Breast epithelium (tissue), 4 donors: Measurements from ENCODE around the gene CORO1C. TPM values are rescaled to one million over a fixed set of nuclear protein-coding genes. Genes with fewer than 3 reads are reported as not detected.

Experiments used
- DNase-seq, 2 donors: peaks; one replicate each; pipeline ENCODE4 v3.0.0-alpha.2; 2019; ENCODE audit warnings: low spot score in 2 of 2
- H3K27ac ChIP-seq, 2 donors: fragments of 200-600 bp; sonication (generic) in 1 of 2; one replicate each; pipeline ENCODE4 v1.5.1; 2016 to 2019; ENCODE audit warnings: mild to moderate bottlenecking in 1 of 2
- H3K27me3 ChIP-seq, 2 donors: fragments of 200-600 bp; sonication (generic) in 1 of 2; one replicate each; pipeline versions ENCODE4 v1.5.1 to v1.6.0; 2017 to 2019; ENCODE audit warnings: control low read depth in 1 of 2, mild to moderate bottlenecking in 1 of 2
- H3K36me3 ChIP-seq: fragments of 200-600 bp; one replicate; pipeline ENCODE4 v1.5.1; 2019
- H3K4me1 ChIP-seq, 2 donors: fragments of 200-600 bp; sonication (generic); one replicate each; pipeline ENCODE4 v1.5.1; 2016 to 2019; ENCODE audit warnings: control low read depth in 1 of 2
- H3K4me3 ChIP-seq, 3 donors: fragments of 200-600 bp; sonication (generic); 1 replicate in 2 of 3; 2 replicates in 1 of 3; pipeline ENCODE4 v1.5.1; 2016 to 2019; ENCODE audit warnings: mild to moderate bottlenecking in 3 of 3, moderate library complexity in 2 of 3
- H3K9me3 ChIP-seq, 2 donors: fragments of 200-600 bp; sonication (generic) in 1 of 2; one replicate each; pipeline ENCODE4 v1.5.1; 2016 to 2019; ENCODE audit warnings: control low read depth in 1 of 2
- POLR2A ChIP-seq: fragments of 450-650 bp; IDR thresholded peaks from one replicate; pipeline ENCODE4 v1.6.1; 2016; ENCODE audit warnings: antibody characterized with exemption, mild to moderate bottlenecking, moderate library complexity
- POLR2AphosphoS5 ChIP-seq, 3 donors: sonication (generic); formaldehyde crosslinking; IDR thresholded peaks; one replicate each; pipeline ENCODE4 v1.6.1; 2017; ENCODE audit warnings: antibody characterized with exemption in 3 of 3
- intact Hi-C: fragments of 100-400 bp; cut with DNase I; formaldehyde crosslinking; loops from one replicate; pipeline ENCODE4 v1.15.1; 2023; ENCODE audit warnings: low total_unique reads
- total RNA-seq, 3 donors: library from RNA; depleted of rRNA; stranded (reverse); fragments of >200 nt; gene quantifications; one replicate each; pipeline ENCODE4 v1.1.0, GENCODE V29; 2016
- TF ChIP-seq, protein P1 (sequence below), 3 donors: fragments of 450-650 bp; IDR thresholded peaks; one replicate each; pipeline ENCODE4 v1.5.1; 2016 to 2017; ENCODE audit warnings: antibody characterized with exemption in 3 of 3, mild to moderate bottlenecking in 3 of 3, moderate library complexity in 3 of 3

CORO1C gene
- total RNA-seq, 3 donors from 2014 or later = 121 to 155 (median 149) TPM

DNA sequence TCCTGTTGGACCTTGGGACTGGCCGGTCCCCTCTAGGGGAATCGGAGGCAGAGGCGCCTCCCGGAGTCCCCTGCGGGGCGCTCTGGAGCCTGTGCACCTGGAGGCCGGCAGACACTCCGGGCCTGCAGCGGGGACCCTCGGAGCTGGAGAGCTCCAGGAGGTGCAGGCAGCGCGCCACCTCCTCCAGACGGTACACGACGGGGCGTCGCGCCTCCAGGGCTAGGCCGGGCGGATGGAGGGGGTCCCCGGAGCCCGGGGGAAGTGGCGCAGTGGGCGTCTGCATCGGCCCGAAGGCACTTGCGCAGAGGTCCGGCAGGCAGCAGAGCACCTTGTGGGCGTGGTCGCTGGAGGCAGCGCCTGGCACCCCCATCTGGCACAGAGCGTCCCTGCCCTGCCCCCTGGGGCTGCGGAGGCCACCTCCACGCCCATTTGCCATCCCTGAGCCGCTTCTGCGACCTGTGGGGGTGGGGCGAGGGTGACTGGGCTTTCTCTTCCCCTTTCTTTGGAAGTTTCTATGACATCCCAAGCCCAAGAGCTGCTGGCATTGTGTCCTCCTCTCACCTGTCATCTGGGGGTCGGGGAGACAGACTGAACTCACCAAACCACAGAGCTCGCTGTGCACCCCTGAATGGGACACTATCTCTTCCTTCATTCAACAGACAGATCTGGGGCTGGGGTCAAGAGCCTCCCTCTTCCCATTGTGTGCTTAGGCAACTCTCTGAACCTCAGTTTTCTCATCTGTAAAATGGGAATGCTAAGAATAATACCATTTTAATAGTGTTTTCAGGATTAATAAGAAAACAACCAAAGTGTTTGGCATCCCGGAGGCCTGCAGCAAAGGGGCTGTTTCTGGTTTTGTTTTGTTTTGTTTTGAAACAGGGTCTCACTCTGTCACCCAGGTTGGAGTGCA lies 37.5 kb upstream of the CORO1C start:
- Histone ChIP-seq H3K4me3 (peak overlapping the region in 2 of 3 donors; percentile 33 to 34), H3K4me1 (peaks cover 0 to 12% of the 10 kb centered on the region in 2 donors), H3K9me3 (no peaks in the 10 kb centered on the region), H3K27ac (no peak overlapping the region), H3K36me3 (no peaks in the 10 kb centered on the region), H3K27me3 (no peaks in the 10 kb centered on the region)
- intact Hi-C loops = no loop called here
- no peak for TF ChIP-seq POLR2A
- TF ChIP-seq, protein P1, sequence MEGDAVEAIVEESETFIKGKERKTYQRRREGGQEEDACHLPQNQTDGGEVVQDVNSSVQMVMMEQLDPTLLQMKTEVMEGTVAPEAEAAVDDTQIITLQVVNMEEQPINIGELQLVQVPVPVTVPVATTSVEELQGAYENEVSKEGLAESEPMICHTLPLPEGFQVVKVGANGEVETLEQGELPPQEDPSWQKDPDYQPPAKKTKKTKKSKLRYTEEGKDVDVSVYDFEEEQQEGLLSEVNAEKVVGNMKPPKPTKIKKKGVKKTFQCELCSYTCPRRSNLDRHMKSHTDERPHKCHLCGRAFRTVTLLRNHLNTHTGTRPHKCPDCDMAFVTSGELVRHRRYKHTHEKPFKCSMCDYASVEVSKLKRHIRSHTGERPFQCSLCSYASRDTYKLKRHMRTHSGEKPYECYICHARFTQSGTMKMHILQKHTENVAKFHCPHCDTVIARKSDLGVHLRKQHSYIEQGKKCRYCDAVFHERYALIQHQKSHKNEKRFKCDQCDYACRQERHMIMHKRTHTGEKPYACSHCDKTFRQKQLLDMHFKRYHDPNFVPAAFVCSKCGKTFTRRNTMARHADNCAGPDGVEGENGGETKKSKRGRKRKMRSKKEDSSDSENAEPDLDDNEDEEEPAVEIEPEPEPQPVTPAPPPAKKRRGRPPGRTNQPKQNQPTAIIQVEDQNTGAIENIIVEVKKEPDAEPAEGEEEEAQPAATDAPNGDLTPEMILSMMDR (IDR thresholded peaks at IDR 0.05) = no peak
- no peak for TF ChIP-seq POLR2AphosphoS5 (IDR thresholded peaks at IDR 0.05)
- no peak for DNase-seq

DNA sequence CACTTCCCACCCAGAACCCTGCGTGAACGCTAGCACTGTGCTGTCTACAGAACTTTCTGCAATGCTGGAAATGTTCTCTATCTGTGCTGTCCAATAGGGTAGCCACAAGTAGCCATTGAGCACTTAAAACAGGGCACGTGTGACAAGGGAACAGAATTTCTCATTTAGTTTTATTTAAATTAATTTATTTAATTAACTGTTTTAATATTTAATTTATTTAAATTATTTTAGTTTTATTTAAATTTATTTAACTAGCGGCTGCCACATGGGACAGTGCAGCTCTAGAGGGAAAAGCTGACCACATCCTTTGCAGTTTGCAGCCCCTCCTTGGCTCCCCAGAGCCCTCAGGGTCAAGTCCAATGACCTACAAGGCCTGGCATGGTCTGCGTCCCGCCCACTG lies 35.0 kb upstream of the CORO1C start:
- intact Hi-C loops = no loop called here
- DNase-seq = no peak
- TF ChIP-seq POLR2AphosphoS5 (IDR thresholded peaks at IDR 0.05) (no peak), POLR2A (no peak)
- TF ChIP-seq, protein P1 (IDR thresholded peaks at IDR 0.05) = no peak
- H3K9me3 ChIP-seq = no peaks in the 10 kb centered on the region
- no peaks in the 10 kb centered on the region for H3K27me3 ChIP-seq
- no peak overlapping the region for H3K27ac ChIP-seq
- peaks cover 0 to 4% of the 10 kb centered on the region in 2 donors for H3K4me1 ChIP-seq
- no peaks in the 10 kb centered on the region for H3K36me3 ChIP-seq
- H3K4me3 ChIP-seq = no peak overlapping the region

DNA sequence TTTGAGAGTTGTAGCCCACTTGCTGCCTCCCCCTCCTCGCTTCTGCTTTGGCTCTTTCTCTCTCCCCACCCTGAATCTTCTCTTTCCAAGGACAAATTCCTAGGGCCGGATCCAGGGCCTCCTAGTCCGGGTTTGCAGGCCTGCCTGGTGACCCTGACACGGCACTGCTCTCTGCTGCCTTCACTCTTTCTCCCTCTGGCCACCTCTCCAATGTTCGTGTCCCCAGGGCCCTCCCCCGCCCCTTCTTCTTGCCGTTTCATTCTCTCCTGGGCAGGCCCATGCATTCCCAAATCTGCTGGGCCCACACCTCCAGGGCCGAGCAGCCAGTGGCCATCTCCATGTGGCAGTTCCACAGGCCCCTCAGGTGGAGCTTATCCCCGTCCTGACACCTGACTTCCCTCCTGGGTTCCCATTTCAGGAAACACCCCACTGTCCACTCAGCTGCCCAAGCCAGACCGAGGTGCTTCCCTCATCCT lies 34.0 kb upstream of the CORO1C start:
- DNase-seq = no peak
- Histone ChIP-seq H3K36me3 (no peaks in the 10 kb centered on the region), H3K4me1 (peaks cover 0 to 4% of the 10 kb centered on the region in 2 donors), H3K27me3 (no peaks in the 10 kb centered on the region), H3K27ac (no peak overlapping the region), H3K9me3 (no peaks in the 10 kb centered on the region), H3K4me3 (no peak overlapping the region)
- TF ChIP-seq POLR2A = no peak
- TF ChIP-seq POLR2AphosphoS5 (IDR thresholded peaks at IDR 0.05) = no peak
- TF ChIP-seq, protein P1 (IDR thresholded peaks at IDR 0.05) = no peak
- intact Hi-C loops = no loop called here

DNA sequence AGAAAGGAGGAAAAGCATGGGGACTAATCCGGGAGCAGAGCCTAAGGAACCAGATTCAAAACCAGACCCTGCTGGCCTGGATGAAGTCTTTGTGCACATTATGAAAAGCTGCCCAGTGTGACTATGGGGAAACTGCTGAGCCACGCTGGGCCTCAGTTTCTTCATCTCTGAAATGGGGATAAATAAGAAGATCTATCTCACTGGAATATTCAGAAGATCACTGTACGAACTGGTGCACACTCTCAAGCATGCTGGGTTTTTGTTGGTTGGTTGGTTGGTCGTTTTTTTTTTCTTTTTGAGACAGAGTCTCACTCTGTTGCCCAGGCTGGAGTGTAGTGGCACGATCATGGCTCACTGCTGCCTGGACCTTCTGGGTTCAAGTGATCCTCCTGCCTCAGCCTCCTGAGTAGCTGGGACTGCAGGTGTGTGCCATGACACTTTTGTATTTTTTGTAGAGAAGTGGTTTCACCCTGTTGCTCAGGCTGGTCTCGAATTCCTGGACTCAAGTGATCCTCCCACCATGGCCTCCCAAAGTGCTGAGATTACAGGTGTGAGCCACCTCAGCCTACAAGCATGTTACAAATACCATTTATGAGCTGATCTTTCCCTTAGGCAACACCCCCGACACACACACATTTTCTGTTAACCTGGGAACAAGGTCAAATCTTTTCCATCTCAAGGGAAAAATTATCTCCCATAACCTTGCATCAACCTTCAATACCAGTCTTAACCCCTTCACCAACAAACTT lies 33.4 kb upstream of the CORO1C start:
- DNase-seq = no peak
- no peak overlapping the region for H3K27ac ChIP-seq
- H3K9me3 ChIP-seq = no peaks in the 10 kb centered on the region
- no peak overlapping the region for H3K4me3 ChIP-seq
- H3K4me1 ChIP-seq = peaks cover 0 to 4% of the 10 kb centered on the region in 2 donors
- no peaks in the 10 kb centered on the region for H3K27me3 ChIP-seq
- H3K36me3 ChIP-seq = no peaks in the 10 kb centered on the region
- intact Hi-C loops = no loop called here
- no peak for TF ChIP-seq POLR2A
- TF ChIP-seq POLR2AphosphoS5 (IDR thresholded peaks at IDR 0.05) = no peak
- TF ChIP-seq, protein P1 (IDR thresholded peaks at IDR 0.05) = no peak

DNA sequence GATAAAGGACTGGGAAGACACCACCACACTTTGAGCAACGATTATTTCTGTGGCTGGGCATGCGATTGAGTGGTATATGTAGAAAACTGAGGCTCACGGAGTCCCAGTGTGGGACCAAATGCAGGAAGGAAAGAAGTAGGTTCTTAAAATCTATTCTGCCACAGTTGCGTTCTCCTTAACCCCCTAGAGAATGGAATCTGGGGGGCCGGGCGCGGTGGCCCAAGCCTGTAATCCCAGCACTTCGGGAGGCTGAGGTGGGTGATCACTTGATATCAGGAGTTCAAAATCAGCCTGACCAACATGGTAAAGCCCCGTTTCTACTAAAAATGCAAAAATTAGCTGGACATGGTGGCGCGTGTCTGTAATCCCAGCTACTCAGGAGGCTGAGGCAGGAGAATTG lies 29.9 kb upstream of the CORO1C start:
- Histone ChIP-seq H3K36me3 (no peaks in the 10 kb centered on the region), H3K9me3 (no peaks in the 10 kb centered on the region), H3K4me1 (no peaks in the 10 kb centered on the region), H3K27me3 (no peaks in the 10 kb centered on the region), H3K4me3 (no peak overlapping the region), H3K27ac (no peak overlapping the region)
- TF ChIP-seq POLR2A (no peak), POLR2AphosphoS5 (IDR thresholded peaks at IDR 0.05) (no peak)
- TF ChIP-seq, protein P1 (IDR thresholded peaks at IDR 0.05) = no peak
- no peak for DNase-seq
- intact Hi-C loops = no loop called here
